ENCODE measurements around the gene KRT39. TPM values are rescaled to one million over a fixed set of nuclear protein-coding genes. Genes with fewer than 3 reads are reported as not detected.

The KRT39 gene
- total RNA-seq, 4 donors from 2014 or later = not detected

GRCh38 chr17:40995116-40995515 is 28.4 kb upstream of the KRT39 start:
- no peaks in the 10 kb centered on the region for H3K36me3 ChIP-seq
- H3K4me1 ChIP-seq = no peaks in the 10 kb centered on the region
- H3K9me3 ChIP-seq = no peaks in the 10 kb centered on the region
- no peak for TF ChIP-seq CTCF (IDR thresholded peaks at IDR 0.05)
- TF ChIP-seq EP300 (IDR thresholded peaks at IDR 0.05) = no peak
- H3K4me3 ChIP-seq = no peak overlapping the region
- peaks cover 0 to 8% of the 10 kb centered on the region in 2 donors for H3K27me3 ChIP-seq
- 70 to 83% methylated on average over 1 of the region's 1 CpG for WGBS, 2 donors
- no peak for DNase-seq (ENCODE audit: low spot score in 2 of 2)
- no peak overlapping the region for H3K27ac ChIP-seq

- peaks cover 0 to 8% of the 10 kb centered on the region in 2 donors for H3K27me3 ChIP-seq
- H3K9me3 ChIP-seq = no peaks in the 10 kb centered on the region
- H3K4me1 ChIP-seq = no peaks in the 10 kb centered on the region
- TF ChIP-seq CTCF (IDR thresholded peaks at IDR 0.05) (no peak), EP300 (IDR thresholded peaks at IDR 0.05) (no peak), POLR2A (IDR thresholded peaks at IDR 0.05) (no peak)
- no peaks in the 10 kb centered on the region for H3K36me3 ChIP-seq
- H3K4me3 ChIP-seq = no peak within 1 kb of the TSS
- DNase-seq (ENCODE audit: low spot score in 2 of 2) = no peak
- no peak within 1 kb of the TSS for H3K27ac ChIP-seq
- WGBS, 2 donors = 27 to 30% methylated on average over 4 of the region's 4 CpGs
These were observed 27.1 kb upstream of the KRT39 start, which contains the start of gene KRTAP3-3 for GRCh38 chr17:40993839-40994238. KRTAP3-3 (minus strand) TSS chr17:40994164; CDS start chr17:40994097, 67 bp downstream.

- Histone ChIP-seq H3K4me3 (no peak overlapping the region), H3K27ac (no peak overlapping the region), H3K9me3 (no peaks in the 10 kb centered on the region), H3K4me1 (no peaks in the 10 kb centered on the region), H3K27me3 (peaks cover 0 to 8% of the 10 kb centered on the region in 2 donors), H3K36me3 (no peaks in the 10 kb centered on the region)
- 92 to 96% methylated on average over 2 of the region's 2 CpGs for WGBS, 2 donors
- no peak for DNase-seq (ENCODE audit: low spot score in 2 of 2)
- no peak for TF ChIP-seq POLR2A (IDR thresholded peaks at IDR 0.05)
- TF ChIP-seq EP300 (IDR thresholded peaks at IDR 0.05) = no peak
- TF ChIP-seq CTCF (IDR thresholded peaks at IDR 0.05) = no peak
These were observed 26.3 kb upstream of the KRT39 start for GRCh38 chr17:40993084-40993483.

GRCh38 chr17:40992666-40993065 is 25.9 kb upstream of the KRT39 start:
- Histone ChIP-seq H3K27me3 (peaks cover 0 to 8% of the 10 kb centered on the region in 2 donors), H3K27ac (no peak overlapping the region), H3K4me3 (no peak overlapping the region), H3K4me1 (no peaks in the 10 kb centered on the region), H3K36me3 (no peaks in the 10 kb centered on the region), H3K9me3 (no peaks in the 10 kb centered on the region)
- no peak for TF ChIP-seq CTCF (IDR thresholded peaks at IDR 0.05)
- TF ChIP-seq EP300 (IDR thresholded peaks at IDR 0.05) = no peak
- TF ChIP-seq POLR2A (IDR thresholded peaks at IDR 0.05) = no peak
- 59 to 63% methylated on average over 3 of the region's 3 CpGs for WGBS, 2 donors
- DNase-seq (ENCODE audit: low spot score in 2 of 2) = no peak

GRCh38 chr17:40986920-40987319 is 20.2 kb upstream of the KRT39 start:
- no peak for DNase-seq (ENCODE audit: low spot score in 2 of 2)
- no peaks in the 10 kb centered on the region for H3K27me3 ChIP-seq
- 68 to 70% methylated on average over 8 of the region's 8 CpGs for WGBS, 2 donors

More at GRCh38 chr17:40986920-40987319, 20.2 kb upstream of the KRT39 start:
- Histone ChIP-seq H3K27ac (no peak overlapping the region), H3K4me1 (no peaks in the 10 kb centered on the region), H3K4me3 (no peak overlapping the region), H3K36me3 (no peaks in the 10 kb centered on the region), H3K9me3 (no peaks in the 10 kb centered on the region)
- TF ChIP-seq EP300 (IDR thresholded peaks at IDR 0.05) = no peak
- no peak for TF ChIP-seq CTCF (IDR thresholded peaks at IDR 0.05)
- no peak for TF ChIP-seq POLR2A (IDR thresholded peaks at IDR 0.05)
